Gastrocnemius medialis (tissue), 4 donors: ENCODE data around the gene HOOK1.

Source experiments
- CTCF ChIP-seq, 5 experiments: fragments of 450-650 bp in 3 of 5; fragments of 200-600 bp in 2 of 5; sonication (generic) in 2 of 5; IDR thresholded peaks in 4 of 5; conservative IDR thresholded peaks in 1 of 5; 1 replicate in 4 of 5; 2 replicates in 1 of 5; pipeline ENCODE4 v1.5.1; 2016 to 2019; ENCODE audit warnings: antibody characterized with exemption in 5 of 5, mild to moderate bottlenecking in 3 of 5, moderate library complexity in 3 of 5
- POLR2A ChIP-seq, 2 donors: fragments of 450-650 bp; IDR thresholded peaks; one replicate each; pipeline ENCODE4 v1.6.1; 2017; ENCODE audit warnings: antibody characterized with exemption in 2 of 2, mild to moderate bottlenecking in 2 of 2, moderate library complexity in 2 of 2

- TF ChIP-seq CTCF (IDR thresholded peaks at IDR 0.05 in 4 of 5, conservative IDR thresholded peaks at IDR 0.05 in 1 of 5) (no peak), POLR2A (IDR thresholded peaks at IDR 0.05) (no peak)
Observed at GRCh38 chr1:59816318-59816878, 1.6 kb downstream of the HOOK1 start.
